Tongue (tissue), 2 donors: ENCODE measurements around the gene CTU1. TPM values are rescaled to one million over a fixed set of nuclear protein-coding genes. Genes with fewer than 3 reads are reported as not detected.
"Not testable (repeated sequence)": the region's sequence is repeated elsewhere in the genome, so short reads cannot be mapped to it uniquely, and the experiment has no call there.

Experiments
- DNase-seq: peaks from one replicate; pipeline ENCODE4 v3.0.0-alpha.2; 2015
- total RNA-seq: library from RNA; depleted of rRNA; stranded (reverse); fragments of >200 nt; gene quantifications from one replicate; pipeline ENCODE4 v1.2.3, GENCODE V29; 2014

The CTU1 gene
- 6.1 TPM for total RNA-seq

GRCh38 chr19:51108066-51108804 is at the start of gene CTU1:
CTU1 (minus strand) TSS chr19:51108409; CDS start chr19:51104569, 3,840 bp downstream.
- DNase-seq: peak; percentile 99

GRCh38 chr19:51157265-51157664 is 49.1 kb upstream of the CTU1 start:
- no peak for DNase-seq

DNA sequence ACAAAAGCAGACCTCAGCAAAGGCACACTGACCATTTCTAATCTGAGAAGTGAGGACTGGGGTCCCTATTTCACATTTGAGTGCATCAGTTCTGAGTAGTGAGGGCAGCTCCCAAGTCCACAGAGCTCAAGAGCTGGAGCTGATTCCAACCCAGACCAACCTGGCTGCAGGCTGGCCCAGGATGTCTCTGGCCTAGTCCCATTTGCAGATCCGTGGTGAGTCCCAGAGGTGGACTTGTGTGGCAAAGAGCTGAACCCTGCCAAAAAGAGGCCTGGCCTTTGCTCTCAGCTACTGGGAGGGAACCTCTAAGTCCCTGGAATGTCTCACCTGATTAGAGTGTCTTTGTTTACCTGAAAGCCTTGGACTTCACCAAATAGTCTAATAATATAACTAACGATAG is 48.5 kb upstream of the CTU1 start:
- no peak for DNase-seq

- DNase-seq: no peak
Observed at GRCh38 chr19:51150627-51151026, 42.4 kb upstream of the CTU1 start.

- no peak for DNase-seq
Observed at GRCh38 chr19:51148580-51148979, 40.4 kb upstream of the CTU1 start.

DNA sequence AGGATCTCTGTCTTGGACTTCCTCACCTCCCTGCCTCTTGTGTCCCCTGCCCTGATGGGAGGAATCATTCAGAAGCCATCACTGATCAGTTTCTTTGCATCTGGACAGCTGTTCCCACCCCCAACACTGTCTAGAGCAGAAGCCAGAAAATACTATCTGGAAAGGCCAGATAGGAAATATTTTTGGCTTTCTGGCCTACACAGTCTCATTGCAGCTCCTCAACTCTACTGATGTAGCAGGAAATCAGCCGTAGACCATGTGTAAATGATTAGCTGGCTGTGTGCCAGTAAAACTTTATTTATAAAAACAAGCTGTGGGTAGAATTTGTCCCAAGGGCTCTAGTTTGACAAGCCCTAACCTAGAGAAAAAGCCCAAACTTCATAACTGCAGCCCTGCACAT is 39.5 kb upstream of the CTU1 start:
- no peak for DNase-seq

DNA sequence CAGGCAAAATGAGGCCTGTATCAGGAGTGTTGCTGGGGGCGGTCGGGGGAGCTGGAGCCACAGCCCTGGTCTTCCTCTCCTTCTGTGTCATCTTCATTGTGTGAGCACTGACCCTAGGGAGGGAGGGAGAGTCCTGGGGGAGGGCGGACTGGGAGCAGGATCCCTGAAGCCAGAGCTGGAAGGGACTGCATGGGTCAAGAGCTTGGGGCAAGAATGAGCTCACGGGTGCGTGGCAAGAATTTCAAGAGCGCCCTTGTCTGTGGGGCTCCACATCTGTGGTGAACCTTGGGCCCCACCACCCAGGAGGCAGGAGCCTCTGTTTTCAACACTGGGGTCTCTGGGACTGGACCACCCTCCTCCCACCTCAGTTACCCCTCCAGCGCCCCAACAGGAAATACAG is 38.5 kb upstream of the CTU1 start:
- DNase-seq: no peak

DNA sequence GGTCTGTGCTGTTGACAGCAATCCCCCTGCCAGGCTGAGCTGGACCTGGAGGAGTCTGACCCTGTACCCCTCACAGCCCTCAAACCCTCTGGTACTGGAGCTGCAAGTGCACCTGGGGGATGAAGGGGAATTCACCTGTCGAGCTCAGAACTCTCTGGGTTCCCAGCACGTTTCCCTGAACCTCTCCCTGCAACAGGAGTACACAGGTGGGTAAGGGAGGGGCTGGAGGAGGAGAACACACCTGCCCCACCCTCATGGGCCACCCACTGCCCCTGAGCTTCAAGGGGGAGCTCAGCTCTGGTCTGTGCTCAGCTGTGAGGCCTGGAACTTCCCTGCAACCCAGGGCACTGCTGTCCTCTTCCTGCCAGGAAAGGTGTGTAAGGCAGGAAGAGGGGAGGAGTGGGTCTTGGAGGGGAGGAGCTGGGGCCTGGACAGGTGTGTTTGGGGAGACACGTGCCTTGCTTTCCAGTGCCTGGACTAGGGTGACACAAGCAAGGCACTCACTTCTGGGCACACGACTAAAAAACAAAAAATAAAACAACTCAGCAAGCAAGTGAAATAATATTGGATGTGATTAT is 37.8 kb upstream of the CTU1 start:
- DNase-seq: no peak

- no peak for DNase-seq
Observed at GRCh38 chr19:51144482-51145045, 36.4 kb upstream of the CTU1 start.

DNA sequence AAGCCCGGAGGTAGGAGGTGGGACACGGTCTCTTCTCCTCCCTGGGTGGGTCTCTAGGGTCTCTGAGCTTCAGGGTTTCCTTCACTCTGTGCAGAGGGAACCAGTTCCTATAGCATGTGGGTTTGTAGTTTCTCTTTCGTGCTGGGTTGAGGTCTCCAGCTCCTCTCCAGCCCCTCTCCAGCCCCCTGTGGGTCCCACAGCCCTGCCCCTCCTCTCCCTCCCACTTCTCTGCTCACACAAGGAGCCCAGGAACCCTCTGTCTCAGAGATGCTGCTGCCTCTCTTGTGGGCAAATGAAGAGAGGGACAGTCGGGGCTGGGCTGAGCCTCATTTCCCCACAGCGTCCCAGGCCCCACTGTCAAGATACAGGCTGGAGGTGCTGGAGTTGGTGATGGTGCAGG is 35.3 kb upstream of the CTU1 start:
- no peak for DNase-seq

DNA sequence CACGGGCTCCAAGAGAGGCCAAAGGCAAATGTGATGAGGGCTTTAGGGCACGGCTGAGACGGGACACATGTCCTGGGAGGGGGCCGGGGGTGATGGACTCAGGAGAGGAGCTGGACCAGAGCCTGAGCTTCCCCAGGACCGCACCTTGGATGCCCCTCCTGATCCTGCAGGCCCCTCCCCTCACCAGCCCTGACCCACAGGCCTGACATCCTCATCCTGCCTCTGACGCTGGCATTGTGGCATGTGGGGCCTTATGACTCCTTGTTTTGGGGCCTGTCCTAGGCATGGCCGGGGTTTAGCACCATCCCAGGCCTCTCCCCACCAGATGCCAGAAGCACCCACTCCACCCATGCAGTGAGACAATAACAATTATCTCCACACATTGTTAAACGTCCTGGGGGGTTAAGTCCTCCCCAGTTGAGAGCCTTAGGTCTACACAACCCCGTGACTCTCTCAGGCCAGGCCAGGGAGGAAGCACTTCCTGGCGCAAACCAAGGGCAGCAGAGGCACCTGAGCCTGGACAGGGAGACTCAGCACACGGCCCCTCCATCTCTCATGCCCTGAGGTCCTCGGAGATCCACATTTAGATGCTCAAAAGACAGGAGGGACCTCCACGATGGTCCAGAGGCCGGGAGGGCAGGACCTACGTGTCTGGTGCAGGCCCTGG is 34.7 kb upstream of the CTU1 start:
- DNase-seq: not testable (repeated sequence)

GRCh38 chr19:51142119-51142518 is 33.9 kb upstream of the CTU1 start, which contains the start of gene SIGLEC7:
SIGLEC7 (plus strand) TSS chr19:51142301; CDS start chr19:51142370, 69 bp downstream.
- no peak for DNase-seq

GRCh38 chr19:51141181-51141580 is 33.0 kb upstream of the CTU1 start:
- DNase-seq: no peak

GRCh38 chr19:51140441-51140840 is 32.2 kb upstream of the CTU1 start:
- DNase-seq: no peak

GRCh38 chr19:51139299-51140014 is 31.2 kb upstream of the CTU1 start:
- DNase-seq: no peak

DNA sequence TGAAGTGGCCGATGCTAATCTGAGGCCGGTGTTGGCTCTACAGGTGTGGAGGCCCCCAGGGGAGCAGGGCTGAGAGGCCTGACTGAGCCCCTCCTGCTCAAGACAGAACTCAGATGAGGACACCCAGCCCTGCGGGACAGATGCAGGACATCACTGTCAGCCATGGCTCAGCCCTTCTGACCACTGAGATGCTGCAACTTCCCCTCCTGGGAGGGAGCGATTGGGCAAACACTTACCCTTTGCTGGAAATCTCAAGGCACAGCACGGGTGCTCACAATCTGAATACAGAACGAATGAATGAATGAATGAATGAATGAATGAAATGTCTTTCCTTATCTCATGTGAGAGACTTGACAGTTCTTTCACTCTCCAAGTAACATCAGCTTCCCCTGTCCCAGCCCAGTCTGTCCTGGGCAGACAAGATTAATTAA is 30.4 kb upstream of the CTU1 start:
- no peak for DNase-seq

GRCh38 chr19:51137792-51138425 is 29.7 kb upstream of the CTU1 start:
- no peak for DNase-seq

GRCh38 chr19:51136851-51137551 is 28.8 kb upstream of the CTU1 start:
- no peak for DNase-seq

DNA sequence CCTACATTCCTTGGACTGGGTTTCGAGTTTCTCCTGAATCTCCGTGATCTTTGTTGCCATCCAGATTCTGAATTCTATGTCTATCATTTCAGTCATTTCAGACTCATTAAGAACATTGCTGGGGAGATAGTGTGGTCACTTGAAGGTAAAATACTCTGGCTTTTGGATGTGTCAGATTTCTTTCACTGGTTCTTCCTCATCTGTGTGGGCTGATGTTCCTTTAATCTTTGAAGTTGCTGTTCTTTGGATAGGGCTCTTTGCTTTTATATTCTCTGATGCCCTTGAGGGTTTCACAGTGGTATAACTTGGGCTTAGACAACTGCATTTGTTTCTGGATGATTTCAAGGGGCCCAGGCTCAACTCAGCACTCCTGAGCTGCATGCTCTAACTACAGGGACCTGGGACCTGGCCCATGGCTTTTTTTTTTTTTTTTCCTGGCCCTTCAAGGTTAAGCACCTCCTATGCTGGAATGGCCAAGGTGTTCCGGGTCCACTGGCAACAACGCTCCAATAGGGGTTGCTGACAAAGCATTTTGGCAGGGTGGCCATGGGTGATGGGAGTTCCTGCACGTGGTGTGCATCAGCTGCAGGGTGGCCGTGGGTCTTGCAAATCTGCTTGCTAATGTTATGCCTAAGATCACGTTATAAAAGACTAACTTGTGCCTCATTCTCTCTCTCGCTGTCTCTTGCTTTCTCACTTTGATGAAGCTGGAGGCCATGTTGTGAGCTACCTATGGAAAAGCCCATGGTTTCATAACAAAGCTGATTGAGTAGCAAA is 28.0 kb upstream of the CTU1 start:
- DNase-seq: no peak

DNA sequence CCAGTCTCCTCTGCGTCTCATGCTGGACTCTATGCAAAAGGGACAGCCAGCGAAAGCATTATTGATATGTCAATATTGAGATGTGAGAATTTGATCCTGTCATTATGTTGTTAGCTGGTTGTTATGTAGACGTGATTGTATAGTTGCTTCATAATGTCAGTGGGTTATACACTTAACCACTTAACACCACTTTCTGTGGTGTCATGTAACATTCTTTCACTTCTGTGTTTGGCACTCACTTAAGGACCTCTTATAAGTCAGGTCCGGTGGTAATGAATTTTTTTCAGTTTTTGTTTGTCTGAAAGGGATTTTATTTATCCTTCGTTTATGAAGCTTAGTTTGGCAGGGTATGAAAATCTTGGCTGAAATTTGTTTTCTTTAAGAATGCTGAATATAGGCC is 26.8 kb upstream of the CTU1 start:
- DNase-seq: no peak
